Loucy (cell line): ENCODE measurements around the gene HBS1L.

Source experiments
- H2AFZ ChIP-seq: fragments of 200-600 bp; sonication (generic); 2 replicates; pipeline ENCODE4 v1.6.0; 2016; ENCODE audit warnings: antibody characterized with exemption, mild to moderate bottlenecking, low read length, moderate library complexity
- H3F3A ChIP-seq: fragments of 200-600 bp; 2 replicates; pipeline ENCODE4 v1.6.0; 2016; ENCODE audit warnings: antibody characterized with exemption, low read depth, mild to moderate bottlenecking
- H3K27me3 ChIP-seq: fragments of 200-600 bp; sonication (generic); 2 replicates; pipeline ENCODE4 v1.6.1; 2014; ENCODE audit warnings: low read length, mild to moderate bottlenecking; ENCODE audit not compliant: insufficient read depth, poor library complexity, severe bottlenecking
- H3K36me3 ChIP-seq: fragments of 200-600 bp; sonication (generic); 2 replicates; pipeline ENCODE4 v1.6.1; 2016; ENCODE audit warnings: low read length; ENCODE audit not compliant: insufficient read depth
- H3K4me1 ChIP-seq: fragments of 200-600 bp; sonication (generic); 2 replicates; pipeline ENCODE4 v1.5.1; 2014; ENCODE audit warnings: low read length, mild to moderate bottlenecking; ENCODE audit not compliant: insufficient read depth, poor library complexity, severe bottlenecking
- H3K4me2 ChIP-seq: fragments of 200-600 bp; sonication (generic); 2 replicates; pipeline ENCODE4 v1.6.0; 2014; ENCODE audit warnings: antibody characterized with exemption, low read length, low read depth, mild to moderate bottlenecking; ENCODE audit not compliant: poor library complexity, severe bottlenecking
- H3K4me3 ChIP-seq: fragments of 200-600 bp; sonication (generic); 2 replicates; pipeline ENCODE4 v1.5.1; 2014; ENCODE audit warnings: low read length, mild to moderate bottlenecking, mixed read lengths; ENCODE audit not compliant: poor library complexity, severe bottlenecking
- H3K79me2 ChIP-seq: fragments of 200-600 bp; sonication (generic); 2 replicates; pipeline ENCODE4 v1.6.1; 2014; ENCODE audit warnings: low read length; ENCODE audit not compliant: insufficient read depth
- H3K9ac ChIP-seq: fragments of 200-600 bp; sonication (generic); 2 replicates; pipeline ENCODE4 v1.6.0; 2014; ENCODE audit warnings: mild to moderate bottlenecking, low read depth, low read length, moderate library complexity; ENCODE audit not compliant: poor library complexity, severe bottlenecking
- H3K9me2 ChIP-seq: fragments of 200-600 bp; sonication (generic); replicated peaks from 2 replicates; pipeline ENCODE4 v1.6.1; 2016; ENCODE audit warnings: low read depth, low read length, mixed read lengths
- H3K9me3 ChIP-seq: fragments of 200-600 bp; sonication (generic); 2 replicates; pipeline ENCODE4 v1.6.1; 2014; ENCODE audit warnings: mild to moderate bottlenecking, antibody characterized with exemption, low read length, low read depth; ENCODE audit not compliant: insufficient read depth
- H4K20me1 ChIP-seq: fragments of 200-600 bp; sonication (generic); 2 replicates; pipeline ENCODE4 v1.6.0; 2014; ENCODE audit warnings: antibody characterized with exemption, low read length, mild to moderate bottlenecking; ENCODE audit not compliant: insufficient read depth, poor library complexity, severe bottlenecking
- CTCF ChIP-seq: fragments of 200-600 bp; sonication (generic); conservative IDR thresholded peaks from 2 replicates; pipeline ENCODE4 v1.5.1; 2014; ENCODE audit warnings: mild to moderate bottlenecking, antibody characterized with exemption, low read length
- EZH2phosphoT487 ChIP-seq: fragments of 200-600 bp; IDR thresholded peaks from 2 replicates; pipeline ENCODE4 v1.6.1; 2018; ENCODE audit warnings: antibody characterized with exemption, mild to moderate bottlenecking, moderate library complexity, borderline replicate concordance

Gene HBS1L

GRCh38 chr6:134951494-134952263 lies 102.9 kb downstream of the HBS1L start:
- no peak overlapping the region for H3K9ac ChIP-seq
- no peaks in the 10 kb centered on the region for H3F3A ChIP-seq
- no peak overlapping the region for H2AFZ ChIP-seq
- no peaks in the 10 kb centered on the region for H3K36me3 ChIP-seq
- H3K27me3 ChIP-seq = no peaks in the 10 kb centered on the region
- no peaks in the 10 kb centered on the region for H3K9me3 ChIP-seq
- no peaks in the 10 kb centered on the region for H3K9me2 ChIP-seq
- TF ChIP-seq EZH2phosphoT487 (no peak), CTCF (no peak)
- no peak overlapping the region for H3K4me2 ChIP-seq
- no peaks in the 10 kb centered on the region for H3K4me1 ChIP-seq
- no peaks in the 10 kb centered on the region for H3K79me2 ChIP-seq
- H4K20me1 ChIP-seq = no peaks in the 10 kb centered on the region
- H3K4me3 ChIP-seq = no peak overlapping the region

GRCh38 chr6:134950482-134950881 lies 104.1 kb downstream of the HBS1L start:
- Histone ChIP-seq H3K4me1 (no peaks in the 10 kb centered on the region), H2AFZ (no peak overlapping the region), H3K9me2 (no peaks in the 10 kb centered on the region), H3K9me3 (no peaks in the 10 kb centered on the region), H4K20me1 (no peaks in the 10 kb centered on the region), H3F3A (no peaks in the 10 kb centered on the region), H3K79me2 (no peaks in the 10 kb centered on the region), H3K36me3 (no peaks in the 10 kb centered on the region), H3K9ac (no peak overlapping the region), H3K4me2 (no peak overlapping the region), H3K27me3 (no peaks in the 10 kb centered on the region), H3K4me3 (no peak overlapping the region)
- TF ChIP-seq CTCF (no peak), EZH2phosphoT487 (no peak)

- Histone ChIP-seq H3K4me3 (no peak within 1 kb of the TSS), H4K20me1 (no peaks in the 10 kb centered on the region), H3K36me3 (no peaks in the 10 kb centered on the region), H3K79me2 (no peaks in the 10 kb centered on the region), H3K4me1 (no peaks in the 10 kb centered on the region), H3K27me3 (no peaks in the 10 kb centered on the region), H3K4me2 (no peak within 1 kb of the TSS), H3K9ac (no peak within 1 kb of the TSS), H2AFZ (no peak within 1 kb of the TSS), H3K9me2 (no peaks in the 10 kb centered on the region), H3F3A (no peaks in the 10 kb centered on the region), H3K9me3 (no peaks in the 10 kb centered on the region)
- no peak for TF ChIP-seq EZH2phosphoT487
- TF ChIP-seq CTCF = no peak
Observed at GRCh38 chr6:134949927-134950326, 104.7 kb downstream of the HBS1L start, which contains the start of gene ALDH8A1. TSS of gene ALDH8A1 (minus strand) at chr6:134950101. CDS start at chr6:134950053, 48 bp downstream.
